Dermis microvascular lymphatic vessel endothelial cell (primary cell): ENCODE data around the gene GALNT15. TPM values are rescaled to one million over a fixed set of nuclear protein-coding genes. Genes with fewer than 3 reads are reported as not detected.
A peak's percentile ranks its signal among the peaks of the same experiment; 100 is the strongest.

Experiments used
- DNase-seq, 2 donors: peaks; one replicate each; pipeline versions ENCODE4 v3.0.0 to v3.0.0-alpha.2; 2010; ENCODE audit warnings: low read depth in 2 of 2
- total RNA-seq: library from RNA; depleted of rRNA; stranded (reverse); fragments of >200 nt; gene quantifications from 2 replicates; pipeline ENCODE4 v1.2.1, GENCODE V29; 2014

GALNT15 gene
- 29.1 and 98.9 TPM in 2 replicates for total RNA-seq

- DNase-seq, result peak; percentile 82 to 95
Observed at GRCh38 chr3:16174389-16174788, at the start of gene GALNT15. Gene GALNT15 (plus strand): TSS chr3:16174680. CDS start chr3:16175152, 472 bp downstream.

- no peak for DNase-seq
Observed at GRCh38 chr3:16126634-16127033, 47.8 kb upstream of the GALNT15 start.

GRCh38 chr3:16127249-16127648 is 47.2 kb upstream of the GALNT15 start:
- DNase-seq, result no peak

GRCh38 chr3:16130066-16130465 is 44.4 kb upstream of the GALNT15 start:
- DNase-seq, result peak in 1 of 2 donors; percentile 26

- no peak for DNase-seq
Observed at GRCh38 chr3:16132190-16132589, 42.3 kb upstream of the GALNT15 start.

- DNase-seq, result no peak
Observed at GRCh38 chr3:16132928-16133327, 41.6 kb upstream of the GALNT15 start.

- DNase-seq, result no peak
Observed at GRCh38 chr3:16134173-16134928, 40.1 kb upstream of the GALNT15 start.

- no peak for DNase-seq
Observed at GRCh38 chr3:16136055-16136454, 38.4 kb upstream of the GALNT15 start.

- no peak for DNase-seq
Observed at GRCh38 chr3:16137044-16137443, 37.4 kb upstream of the GALNT15 start.

- DNase-seq, result no peak
Observed at GRCh38 chr3:16137977-16138376, 36.5 kb upstream of the GALNT15 start.

- peak in 1 of 2 donors; percentile 94 for DNase-seq
Observed at GRCh38 chr3:16140116-16140893, 34.2 kb upstream of the GALNT15 start.

GRCh38 chr3:16140894-16141285 is 33.6 kb upstream of the GALNT15 start:
- no peak for DNase-seq

GRCh38 chr3:16142350-16143025 is 32.0 kb upstream of the GALNT15 start:
- DNase-seq, result no peak

- no peak for DNase-seq
Observed at GRCh38 chr3:16143861-16144447, 30.5 kb upstream of the GALNT15 start.

- DNase-seq, result no peak
Observed at GRCh38 chr3:16145176-16145575, 29.3 kb upstream of the GALNT15 start.

- DNase-seq, result no peak
Observed at GRCh38 chr3:16146015-16146730, 28.3 kb upstream of the GALNT15 start.

GRCh38 chr3:16147220-16147994 is 27.1 kb upstream of the GALNT15 start:
- no peak for DNase-seq

GRCh38 chr3:16148213-16148612 is 26.3 kb upstream of the GALNT15 start:
- no peak for DNase-seq

- DNase-seq, result peak; percentile 28 to 97
Observed at GRCh38 chr3:16148783-16149182, 25.7 kb upstream of the GALNT15 start.

- DNase-seq, result no peak
Observed at GRCh38 chr3:16150285-16150684, 24.2 kb upstream of the GALNT15 start.
